Vagina (tissue), 2 donors: ENCODE results near the gene IMP4.

Experiments
- CTCF ChIP-seq, 3 experiments: fragments of 450-650 bp in 2 of 3; fragments of 200-600 bp in 1 of 3; sonication (generic) in 1 of 3; IDR thresholded peaks; one replicate each; pipeline ENCODE4 v1.5.1; 2017 to 2019; ENCODE audit warnings: antibody characterized with exemption in 3 of 3, mild to moderate bottlenecking in 2 of 3, moderate library complexity in 2 of 3
- POLR2A ChIP-seq, 2 donors: fragments of 450-650 bp; IDR thresholded peaks; one replicate each; pipeline ENCODE4 v1.6.1; 2017; ENCODE audit warnings: antibody characterized with exemption in 2 of 2, mild to moderate bottlenecking in 2 of 2, moderate library complexity in 2 of 2

GRCh38 chr2:130381145-130381544, 38.4 kb downstream of the IMP4 start:
- TF ChIP-seq CTCF (IDR thresholded peaks at IDR 0.05) (no peak), POLR2A (IDR thresholded peaks at IDR 0.05) (no peak)
